PC-9 (cell line): Measurements from ENCODE around the gene FOSB. TPM values are rescaled to one million over a fixed set of nuclear protein-coding genes. Genes with fewer than 3 reads are reported as not detected.

Experiments used
- BruUV-seq: library from RNA; stranded (reverse); fragments of 400-500 nt; replicated peaks from 2 replicates; lab custom pipeline; 2021; lab: Mats Ljungman, UMichigan
- CTCF ChIA-PET: fragments of 300-600 bp; sonication (Branson Sonifier 250); formaldehyde crosslinking; loops from one replicate; lab custom pipeline; 2022; ENCODE audit warnings: antibody characterized with exemption; lab: Charles Lee
- POLR2A ChIA-PET: fragments of 300-600 bp; sonication (Branson Sonifier 250); formaldehyde crosslinking; loops from one replicate; lab custom pipeline; 2022; ENCODE audit warnings: antibody characterized with exemption; ENCODE audit not compliant: unreplicated experiment; lab: Charles Lee
- DNase-seq, 2 experiments: peaks; one replicate each; pipeline versions ENCODE4 v3.0.0 to v3.0.0-alpha.2; 2015 to 2022; ENCODE audit warnings: mixed read lengths in 1 of 2
- H2AFZ ChIP-seq: fragments of 200-600 bp; sonication (generic); 2 replicates; pipeline ENCODE4 v1.8.1; 2017; ENCODE audit warnings: antibody characterized with exemption
- H3F3A ChIP-seq: fragments of 200-600 bp; sonication (generic); 2 replicates; pipeline ENCODE4 v1.8.1; 2017; ENCODE audit warnings: antibody characterized with exemption, mild to moderate bottlenecking, low read depth; ENCODE audit not compliant: insufficient read depth
- H3K27ac ChIP-seq: fragments of 200-600 bp; sonication (generic); 2 replicates; pipeline ENCODE4 v1.6.1; 2016; ENCODE audit warnings: mixed run types
- H3K27me3 ChIP-seq: fragments of 200-600 bp; sonication (generic); 2 replicates; pipeline ENCODE4 v1.6.1; 2016; ENCODE audit warnings: low read depth, mixed run types; ENCODE audit not compliant: insufficient read depth
- H3K36me3 ChIP-seq: fragments of 200-600 bp; sonication (generic); 2 replicates; pipeline ENCODE4 v1.6.1; 2016; ENCODE audit warnings: low read depth, mixed run types
- H3K4me1 ChIP-seq: fragments of 200-600 bp; sonication (generic); replicated peaks from 2 replicates; pipeline ENCODE4 v1.6.1; 2016; ENCODE audit warnings: mixed run types; ENCODE audit not compliant: insufficient read depth
- H3K4me2 ChIP-seq: fragments of 200-600 bp; sonication (generic); 2 replicates; pipeline ENCODE4 v1.6.1; 2017; ENCODE audit warnings: mixed run types
- H3K4me3 ChIP-seq: fragments of 200-600 bp; sonication (generic); 2 replicates; pipeline ENCODE4 v1.6.1; 2016; ENCODE audit warnings: mixed run types
- H3K79me2 ChIP-seq: fragments of 200-600 bp; sonication (generic); 2 replicates; pipeline ENCODE4 v1.6.1; 2017; ENCODE audit warnings: low read depth, mixed run types
- H3K9me2 ChIP-seq: fragments of 200-600 bp; sonication (generic); 2 replicates; pipeline ENCODE4 v1.8.1; 2017; ENCODE audit warnings: mild to moderate bottlenecking; ENCODE audit not compliant: insufficient read depth
- H3K9me3 ChIP-seq: fragments of 200-600 bp; sonication (generic); 2 replicates; pipeline ENCODE4 v1.8.1; 2016; ENCODE audit warnings: low read depth; ENCODE audit not compliant: insufficient read depth
- H4K20me1 ChIP-seq: fragments of 200-600 bp; sonication (generic); 2 replicates; pipeline ENCODE4 v1.8.1; 2017; ENCODE audit not compliant: insufficient read depth
- EZH2 ChIP-seq: fragments of 200-600 bp; sonication (generic); IDR thresholded peaks from 2 replicates; pipeline ENCODE4 v1.8.0; 2017; ENCODE audit warnings: antibody characterized with exemption, low read depth
- intact Hi-C: fragments of 100-400 bp; cut with micrococcal nuclease; formaldehyde crosslinking; loops from one replicate; pipeline ENCODE4 v1.10.0; 2022; ENCODE audit not compliant: unreplicated experiment
- total RNA-seq: library from RNA; stranded (reverse); gene quantifications from 2 replicates; pipeline ENCODE4 v1.2.3, GENCODE V29; 2021
- TF ChIP-seq, protein P1 (sequence below): fragments of 200-600 bp; sonication (generic); conservative IDR thresholded peaks from 2 replicates; pipeline ENCODE4 v1.6.1; 2017; ENCODE audit warnings: mixed run types, antibody characterized with exemption, mild to moderate bottlenecking, moderate library complexity

The FOSB gene
- total RNA-seq, 1 experiment from 2014 or later = 7.9 TPM

- intact Hi-C loops = loop anchor here (5.0 kb wide), 1 partner anchor 347 kb away; the partner anchor contains the start of gene SIX5
- Histone ChIP-seq H3K27ac (no peak overlapping the region), H3K36me3 (peaks cover 17% of the 10 kb centered on the region; the same call in 1 of the 2 replicates), H3K9me2 (no peaks in the 10 kb centered on the region), H4K20me1 (no peaks in the 10 kb centered on the region), H3K4me3 (no peak overlapping the region), H3K9me3 (no peaks in the 10 kb centered on the region), H3K27me3 (no peaks in the 10 kb centered on the region), H3K4me2 (no peak overlapping the region), H2AFZ (no peak overlapping the region), H3K4me1 (peaks cover 21% of the 10 kb centered on the region), H3K79me2 (peaks cover 24% of the 10 kb centered on the region), H3F3A (peaks cover 39% of the 10 kb centered on the region)
- no TSS peak for BruUV-seq
- no peak for TF ChIP-seq EZH2
- TF ChIP-seq, protein P1, sequence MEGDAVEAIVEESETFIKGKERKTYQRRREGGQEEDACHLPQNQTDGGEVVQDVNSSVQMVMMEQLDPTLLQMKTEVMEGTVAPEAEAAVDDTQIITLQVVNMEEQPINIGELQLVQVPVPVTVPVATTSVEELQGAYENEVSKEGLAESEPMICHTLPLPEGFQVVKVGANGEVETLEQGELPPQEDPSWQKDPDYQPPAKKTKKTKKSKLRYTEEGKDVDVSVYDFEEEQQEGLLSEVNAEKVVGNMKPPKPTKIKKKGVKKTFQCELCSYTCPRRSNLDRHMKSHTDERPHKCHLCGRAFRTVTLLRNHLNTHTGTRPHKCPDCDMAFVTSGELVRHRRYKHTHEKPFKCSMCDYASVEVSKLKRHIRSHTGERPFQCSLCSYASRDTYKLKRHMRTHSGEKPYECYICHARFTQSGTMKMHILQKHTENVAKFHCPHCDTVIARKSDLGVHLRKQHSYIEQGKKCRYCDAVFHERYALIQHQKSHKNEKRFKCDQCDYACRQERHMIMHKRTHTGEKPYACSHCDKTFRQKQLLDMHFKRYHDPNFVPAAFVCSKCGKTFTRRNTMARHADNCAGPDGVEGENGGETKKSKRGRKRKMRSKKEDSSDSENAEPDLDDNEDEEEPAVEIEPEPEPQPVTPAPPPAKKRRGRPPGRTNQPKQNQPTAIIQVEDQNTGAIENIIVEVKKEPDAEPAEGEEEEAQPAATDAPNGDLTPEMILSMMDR = no peak
- DNase-seq = no peak
- POLR2A ChIA-PET = no interaction called here
- CTCF ChIA-PET = interaction anchor here (0.6 kb wide), 1 partner anchor 21 kb away, joined by 3 read pairs; no protein-coding TSS in a partner anchor
These were observed 47.9 kb upstream of the FOSB start for GRCh38 chr19:45419895-45420294.

GRCh38 chr19:45420356-45420755 lies 47.4 kb upstream of the FOSB start:
- Histone ChIP-seq H3K9me2 (no peaks in the 10 kb centered on the region), H3K4me1 (peaks cover 26% of the 10 kb centered on the region), H3K27me3 (no peaks in the 10 kb centered on the region), H3K4me2 (no peak overlapping the region), H3K4me3 (no peak overlapping the region), H4K20me1 (no peaks in the 10 kb centered on the region), H3K9me3 (no peaks in the 10 kb centered on the region), H3K79me2 (peaks cover 24% of the 10 kb centered on the region), H2AFZ (no peak overlapping the region), H3K36me3 (peaks cover 16% of the 10 kb centered on the region; the same call in 1 of the 2 replicates), H3K27ac (no peak overlapping the region), H3F3A (peaks cover 43% of the 10 kb centered on the region)
- TF ChIP-seq EZH2 = no peak
- TF ChIP-seq, protein P1 = no peak
- DNase-seq = no peak
- no TSS peak for BruUV-seq
- intact Hi-C loops = loop anchor here (5.0 kb wide), 1 partner anchor 347 kb away; the partner anchor contains the start of gene SIX5
- ChIA-PET CTCF (interaction anchor here (0.6 kb wide), 1 partner anchor 20 kb away, joined by 3 read pairs; no protein-coding TSS in a partner anchor), POLR2A (no interaction called here)

- TF ChIP-seq, protein P1 = no peak
- no peak for TF ChIP-seq EZH2
- H3K79me2 ChIP-seq = peaks cover 24% of the 10 kb centered on the region
- CTCF ChIA-PET = no interaction called here
- H2AFZ ChIP-seq = no peak overlapping the region
- BruUV-seq = no TSS peak
- H3K27ac ChIP-seq = no peak overlapping the region
- H3K4me2 ChIP-seq = no peak overlapping the region
- peaks cover 46% of the 10 kb centered on the region for H3F3A ChIP-seq
- intact Hi-C loops = loop anchor here (5.0 kb wide), 1 partner anchor 346 kb away; the partner anchor contains the start of gene SIX5
- no peak overlapping the region for H3K4me3 ChIP-seq
- DNase-seq = no peak
- H3K9me3 ChIP-seq = no peaks in the 10 kb centered on the region
- peaks cover 31% of the 10 kb centered on the region for H3K4me1 ChIP-seq
- H3K27me3 ChIP-seq = no peaks in the 10 kb centered on the region
- peaks cover 13% of the 10 kb centered on the region; the same call in 1 of the 2 replicates for H3K36me3 ChIP-seq
- no peaks in the 10 kb centered on the region for H4K20me1 ChIP-seq
- POLR2A ChIA-PET = interaction anchor here (0.6 kb wide), 1 partner anchor 49 kb away, joined by 4 read pairs; no protein-coding TSS in a partner anchor
- H3K9me2 ChIP-seq = no peaks in the 10 kb centered on the region
These were observed 46.9 kb upstream of the FOSB start for GRCh38 chr19:45420871-45421270.
